WTC11 (cell line): ENCODE results near the gene PPP2R3A. TPM values are rescaled to one million over a fixed set of nuclear protein-coding genes. Genes with fewer than 3 reads are reported as not detected.

Source experiments
- ATAC-seq: fragments of 200-7000 bp; cut with Tn5 transposase; 2 replicates; pipeline ENCODE4 v1.10.0; 2021; ENCODE audit warnings: mild to moderate bottlenecking, moderate library complexity
- CTCF ChIA-PET: fragments of 300-600 bp; sonication (Branson Sonifier 250); formaldehyde crosslinking; loops from one replicate; lab custom pipeline; 2021; ENCODE audit warnings: antibody characterized with exemption; lab: Charles Lee
- POLR2A ChIA-PET: fragments of 350-600 bp; sonication (Branson Sonifier 250); formaldehyde crosslinking; loops from one replicate; lab custom pipeline; 2021; ENCODE audit warnings: antibody characterized with exemption; lab: Charles Lee
- DNase-seq: peaks from one replicate; pipeline ENCODE4 v3.0.0; 2021; ENCODE audit warnings: low spot score
- H3K27ac Mint-ChIP-seq: 2 replicates; pipeline ENCODE4 v1.8.0; 2021; ENCODE audit warnings: mixed read lengths
- H3K27me3 Mint-ChIP-seq: 2 replicates; pipeline ENCODE4 v1.8.0; 2021; ENCODE audit warnings: low read depth, mild to moderate bottlenecking, moderate library complexity, mixed read lengths
- H3K36me3 Mint-ChIP-seq: 2 replicates; pipeline ENCODE4 v1.8.0; 2021; ENCODE audit warnings: mixed read lengths
- H3K4me1 Mint-ChIP-seq: 2 replicates; pipeline ENCODE4 v1.8.0; 2022; ENCODE audit warnings: mixed read lengths
- H3K4me3 Mint-ChIP-seq: 2 replicates; pipeline ENCODE4 v1.8.0; 2021; ENCODE audit warnings: mild to moderate bottlenecking, moderate library complexity, mixed read lengths
- H3K9me3 Mint-ChIP-seq: 2 replicates; pipeline ENCODE4 v1.8.0; 2021; ENCODE audit warnings: mixed read lengths
- ATF2 ChIP-seq: sonication (generic); formaldehyde crosslinking; IDR thresholded peaks from 2 replicates; pipeline ENCODE4 v1.8.1; 2022; ENCODE audit warnings: low read depth, missing genetic modification reagents, borderline replicate concordance
- ERG ChIP-seq: fragments of 250-450 bp; sonication (Bioruptor Pico); IDR thresholded peaks from 2 replicates; pipeline ENCODE4 v1.8.0; 2021; ENCODE audit warnings: mild to moderate bottlenecking
- FOXP1 ChIP-seq: sonication (generic); formaldehyde crosslinking; IDR thresholded peaks from 2 replicates; pipeline ENCODE4 v1.8.0; 2022; ENCODE audit warnings: missing genetic modification reagents, mild to moderate bottlenecking, moderate library complexity, borderline replicate concordance
- HMGA2 ChIP-seq: fragments of 250-450 bp; sonication (Bioruptor Pico); IDR thresholded peaks from 2 replicates; pipeline ENCODE4 v1.4.0; 2021; ENCODE audit warnings: mild to moderate bottlenecking, moderate library complexity
- HMGXB4 ChIP-seq: sonication (generic); formaldehyde crosslinking; IDR thresholded peaks from 2 replicates; pipeline ENCODE4 v1.8.1; 2023; ENCODE audit warnings: mild to moderate bottlenecking, moderate library complexity, missing genetic modification reagents
- KAT7 ChIP-seq: sonication (generic); formaldehyde crosslinking; IDR thresholded peaks from 2 replicates; pipeline ENCODE4 v1.8.1; 2023; ENCODE audit warnings: missing genetic modification reagents, mild to moderate bottlenecking, borderline replicate concordance
- MLX ChIP-seq: sonication (generic); formaldehyde crosslinking; IDR thresholded peaks from 2 replicates; pipeline ENCODE4 v1.8.1; 2023; ENCODE audit warnings: mild to moderate bottlenecking, missing genetic modification reagents, moderate library complexity
- MXD4 ChIP-seq: fragments of 250-450 bp; sonication (Bioruptor Pico); IDR thresholded peaks from 2 replicates; pipeline ENCODE4 v1.8.0; 2021; ENCODE audit warnings: mild to moderate bottlenecking, moderate library complexity, borderline replicate concordance
- NFYB ChIP-seq: sonication (generic); formaldehyde crosslinking; conservative IDR thresholded peaks from 2 replicates; pipeline ENCODE4 v1.8.0; 2022; ENCODE audit warnings: low read depth, missing genetic modification reagents
- NR1H2 ChIP-seq: sonication (generic); formaldehyde crosslinking; IDR thresholded peaks from 2 replicates; pipeline ENCODE4 v1.9.0; 2021; ENCODE audit warnings: mild to moderate bottlenecking, moderate library complexity, missing genetic modification reagents
- NR3C1 ChIP-seq: sonication (generic); formaldehyde crosslinking; conservative IDR thresholded peaks from 2 replicates; pipeline ENCODE4 v1.8.1; 2023; ENCODE audit warnings: low read depth, mild to moderate bottlenecking, missing genetic modification reagents
- STAT6 ChIP-seq: sonication (generic); formaldehyde crosslinking; conservative IDR thresholded peaks from 2 replicates; pipeline ENCODE4 v1.8.1; 2023; ENCODE audit warnings: mild to moderate bottlenecking, low read depth, missing genetic modification reagents, moderate library complexity
- TCF7 ChIP-seq: sonication (generic); formaldehyde crosslinking; IDR thresholded peaks from 2 replicates; pipeline ENCODE4 v1.8.0; 2022; ENCODE audit warnings: mild to moderate bottlenecking, low read depth, missing genetic modification reagents, moderate library complexity
- TEAD4 ChIP-seq: sonication (generic); formaldehyde crosslinking; IDR thresholded peaks from 2 replicates; pipeline ENCODE4 v1.8.0; 2022; ENCODE audit warnings: mild to moderate bottlenecking, missing genetic modification reagents
- USF2 ChIP-seq: sonication (generic); formaldehyde crosslinking; IDR thresholded peaks from 2 replicates; pipeline ENCODE4 v1.8.1; 2023; ENCODE audit warnings: mild to moderate bottlenecking, missing genetic modification reagents, moderate library complexity
- ZBTB21 ChIP-seq: sonication (generic); formaldehyde crosslinking; IDR thresholded peaks from 2 replicates; pipeline ENCODE4 v1.8.1; 2023; ENCODE audit warnings: mild to moderate bottlenecking, missing genetic modification reagents, borderline replicate concordance
- ZNF281 ChIP-seq: sonication (generic); formaldehyde crosslinking; IDR thresholded peaks from 2 replicates; pipeline ENCODE4 v1.8.0; 2023; ENCODE audit warnings: mild to moderate bottlenecking, missing genetic modification reagents
- ZNF396 ChIP-seq: fragments of 250-450 bp; sonication (Bioruptor Pico); IDR thresholded peaks from 2 replicates; pipeline ENCODE4 v1.8.0; 2021; ENCODE audit warnings: mild to moderate bottlenecking, moderate library complexity, borderline replicate concordance
- ZNF416 ChIP-seq: fragments of 250-450 bp; sonication (Bioruptor Pico); IDR thresholded peaks from 2 replicates; pipeline ENCODE4 v1.9.0; 2021; ENCODE audit warnings: mild to moderate bottlenecking, inconsistent platforms
- ZNF512 ChIP-seq: sonication (generic); formaldehyde crosslinking; IDR thresholded peaks from 2 replicates; pipeline ENCODE4 v1.8.1; 2022; ENCODE audit warnings: missing genetic modification reagents, borderline replicate concordance
- total RNA-seq: library from RNA; stranded (reverse); gene quantifications from 3 replicates; pipeline ENCODE4 v1.2.3, GENCODE V29; 2021

Gene PPP2R3A
- total RNA-seq, 1 experiment from 2014 or later, result 13.1 TPM

GRCh38 chr3:136152963-136153362 lies 187.4 kb downstream of the PPP2R3A start (continued):
- TF ChIP-seq TCF7 (CRISPR knock-in tag), result no peak
- TF ChIP-seq NR1H2, result no peak
- no peak for TF ChIP-seq FOXP1 (CRISPR knock-in tag)
- TF ChIP-seq KAT7 (CRISPR knock-in tag), result no peak
- TF ChIP-seq TEAD4 (CRISPR knock-in tag), result no peak
- TF ChIP-seq NR3C1, result no peak
- no peak for TF ChIP-seq HMGA2 (CRISPR knock-in tag)
- TF ChIP-seq MXD4, result no peak
- no peak for TF ChIP-seq MLX (CRISPR knock-in tag)
- no peak for TF ChIP-seq ZNF281 (CRISPR knock-in tag)
- no peak for TF ChIP-seq ERG (CRISPR knock-in tag)
- TF ChIP-seq ZBTB21 (CRISPR knock-in tag), result no peak

- ATAC-seq (no peak), DNase-seq (no peak)
- peaks cover 11% of the 10 kb centered on the region for H3K36me3 Mint-ChIP-seq
- ChIA-PET CTCF (no interaction called here), POLR2A (no interaction called here)
- no peak overlapping the region for H3K4me3 Mint-ChIP-seq
- TF ChIP-seq STAT6 (CRISPR knock-in tag), result no peak
- no peak for TF ChIP-seq ZNF512 (CRISPR knock-in tag)
- TF ChIP-seq ZNF396, result no peak
- TF ChIP-seq ATF2 (CRISPR knock-in tag), result no peak
- no peak for TF ChIP-seq USF2 (CRISPR knock-in tag)
- TF ChIP-seq ZNF416 (CRISPR knock-in tag), result no peak
- no peak for TF ChIP-seq HMGXB4 (CRISPR knock-in tag)
- TF ChIP-seq NFYB (CRISPR knock-in tag), result no peak
- no peak overlapping the region for H3K27ac Mint-ChIP-seq
- H3K27me3 Mint-ChIP-seq, result no peaks in the 10 kb centered on the region
- H3K9me3 Mint-ChIP-seq, result peaks cover 10% of the 10 kb centered on the region
- peaks cover 35% of the 10 kb centered on the region for H3K4me1 Mint-ChIP-seq
Measured at GRCh38 chr3:136161516-136161915, 196.0 kb downstream of the PPP2R3A start.
